ENCODE measurements around the gene MYH14.

DNA sequence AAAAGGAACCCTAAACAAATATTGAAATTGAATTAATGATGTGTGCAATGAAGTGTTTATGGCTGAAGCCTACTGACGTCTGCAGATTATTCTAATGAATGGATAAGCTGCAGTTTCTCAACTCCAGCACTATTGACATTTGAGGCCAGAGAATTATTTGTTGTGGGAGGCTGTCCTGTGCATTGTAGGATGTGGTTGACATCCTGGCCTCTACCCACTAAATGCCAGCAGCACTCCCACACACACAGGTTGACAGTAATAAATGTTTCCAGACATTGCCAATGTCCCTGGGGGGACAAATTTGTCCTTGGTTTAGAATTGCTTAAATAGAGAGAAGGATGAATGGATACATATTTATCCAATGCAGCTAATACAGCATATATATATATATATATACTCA is 19.2 kb upstream of the MYH14 start:
- TF ChIP-seq, protein P1, sequence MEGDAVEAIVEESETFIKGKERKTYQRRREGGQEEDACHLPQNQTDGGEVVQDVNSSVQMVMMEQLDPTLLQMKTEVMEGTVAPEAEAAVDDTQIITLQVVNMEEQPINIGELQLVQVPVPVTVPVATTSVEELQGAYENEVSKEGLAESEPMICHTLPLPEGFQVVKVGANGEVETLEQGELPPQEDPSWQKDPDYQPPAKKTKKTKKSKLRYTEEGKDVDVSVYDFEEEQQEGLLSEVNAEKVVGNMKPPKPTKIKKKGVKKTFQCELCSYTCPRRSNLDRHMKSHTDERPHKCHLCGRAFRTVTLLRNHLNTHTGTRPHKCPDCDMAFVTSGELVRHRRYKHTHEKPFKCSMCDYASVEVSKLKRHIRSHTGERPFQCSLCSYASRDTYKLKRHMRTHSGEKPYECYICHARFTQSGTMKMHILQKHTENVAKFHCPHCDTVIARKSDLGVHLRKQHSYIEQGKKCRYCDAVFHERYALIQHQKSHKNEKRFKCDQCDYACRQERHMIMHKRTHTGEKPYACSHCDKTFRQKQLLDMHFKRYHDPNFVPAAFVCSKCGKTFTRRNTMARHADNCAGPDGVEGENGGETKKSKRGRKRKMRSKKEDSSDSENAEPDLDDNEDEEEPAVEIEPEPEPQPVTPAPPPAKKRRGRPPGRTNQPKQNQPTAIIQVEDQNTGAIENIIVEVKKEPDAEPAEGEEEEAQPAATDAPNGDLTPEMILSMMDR (IDR thresholded peaks at IDR 0.05), result no peak
- TF ChIP-seq SIN3A (IDR thresholded peaks at IDR 0.05; ENCODE audit: borderline replicate concordance, low read depth, low read length), result no peak

Data from SK-N-SH (cell line).